Glutamatergic neuron (in vitro differentiated cells): ENCODE data around the gene GLIPR2. TPM values are rescaled to one million over a fixed set of nuclear protein-coding genes. Genes with fewer than 3 reads are reported as not detected.

ENCODE experiments used
- DNase-seq: peaks from one replicate; pipeline ENCODE4 v3.0.0; 2022
- H3K27ac Mint-ChIP-seq: one replicate; pipeline ENCODE4 v1.8.0; 2020; ENCODE audit warnings: mild to moderate bottlenecking, mixed read lengths, inconsistent platforms; ENCODE audit not compliant: unreplicated experiment
- H3K27me3 Mint-ChIP-seq: one replicate; pipeline ENCODE4 v1.8.0; 2020; ENCODE audit warnings: mild to moderate bottlenecking, moderate library complexity, mixed read lengths, inconsistent platforms; ENCODE audit not compliant: unreplicated experiment
- H3K36me3 Mint-ChIP-seq: one replicate; pipeline ENCODE4 v1.8.0; 2020; ENCODE audit warnings: mild to moderate bottlenecking, mixed read lengths, inconsistent platforms; ENCODE audit not compliant: unreplicated experiment
- H3K4me1 Mint-ChIP-seq: one replicate; pipeline ENCODE4 v1.8.0; 2020; ENCODE audit warnings: mild to moderate bottlenecking, low read depth, mixed read lengths, inconsistent platforms; ENCODE audit not compliant: unreplicated experiment
- H3K4me3 Mint-ChIP-seq: one replicate; pipeline ENCODE4 v1.8.0; 2020; ENCODE audit warnings: mild to moderate bottlenecking, mixed read lengths, inconsistent platforms; ENCODE audit not compliant: unreplicated experiment
- H3K9me3 Mint-ChIP-seq: one replicate; pipeline ENCODE4 v1.8.0; 2020; ENCODE audit warnings: mild to moderate bottlenecking, moderate library complexity, mixed read lengths, inconsistent platforms; ENCODE audit not compliant: unreplicated experiment
- total RNA-seq: library from RNA; stranded (reverse); fragmentation: NEBNext Ultra II Directional; extraction: Animal tissue kit (Norgen Biotek cat#: 25700); gene quantifications from one replicate; pipeline ENCODE4 v1.2.1, GENCODE V29; 2021; ENCODE audit not compliant: unreplicated experiment
- TF ChIP-seq, protein P1 (sequence below): fragments of 200-600 bp; sonication (generic); IDR thresholded peaks from one replicate; pipeline ENCODE4 v1.5.0; 2021; ENCODE audit not compliant: partially characterized antibody, unreplicated experiment

The GLIPR2 gene
- total RNA-seq, 1 donor from 2014 or later: 84.4 TPM

DNA sequence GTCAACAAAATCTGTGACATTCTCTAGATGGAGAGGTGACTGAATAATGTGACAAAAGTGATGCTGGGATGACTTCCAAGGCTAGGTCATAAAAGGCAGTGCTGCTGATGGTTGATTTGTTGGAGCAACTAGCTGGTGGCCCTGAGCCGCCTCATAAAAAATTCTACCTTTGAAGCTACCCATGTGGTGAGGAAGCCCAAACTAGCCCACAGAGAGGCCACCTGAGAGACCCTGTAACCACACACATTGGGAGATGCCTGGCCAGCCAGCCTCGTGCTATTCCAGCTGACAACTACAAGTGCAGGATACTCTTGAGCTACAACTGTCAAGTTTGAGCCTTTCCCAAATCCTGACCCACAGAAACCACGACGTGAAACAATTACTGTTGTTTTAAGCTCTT is 76.9 kb downstream of the GLIPR2 start:
- DNase-seq: no peak
- no peak overlapping the region for H3K27ac Mint-ChIP-seq
- H3K4me1 Mint-ChIP-seq: peaks cover 9% of the 10 kb centered on the region
- no peak overlapping the region for H3K4me3 Mint-ChIP-seq
- no peaks in the 10 kb centered on the region for H3K36me3 Mint-ChIP-seq
- H3K9me3 Mint-ChIP-seq: no peaks in the 10 kb centered on the region
- peaks cover 3% of the 10 kb centered on the region for H3K27me3 Mint-ChIP-seq
- TF ChIP-seq, protein P1, sequence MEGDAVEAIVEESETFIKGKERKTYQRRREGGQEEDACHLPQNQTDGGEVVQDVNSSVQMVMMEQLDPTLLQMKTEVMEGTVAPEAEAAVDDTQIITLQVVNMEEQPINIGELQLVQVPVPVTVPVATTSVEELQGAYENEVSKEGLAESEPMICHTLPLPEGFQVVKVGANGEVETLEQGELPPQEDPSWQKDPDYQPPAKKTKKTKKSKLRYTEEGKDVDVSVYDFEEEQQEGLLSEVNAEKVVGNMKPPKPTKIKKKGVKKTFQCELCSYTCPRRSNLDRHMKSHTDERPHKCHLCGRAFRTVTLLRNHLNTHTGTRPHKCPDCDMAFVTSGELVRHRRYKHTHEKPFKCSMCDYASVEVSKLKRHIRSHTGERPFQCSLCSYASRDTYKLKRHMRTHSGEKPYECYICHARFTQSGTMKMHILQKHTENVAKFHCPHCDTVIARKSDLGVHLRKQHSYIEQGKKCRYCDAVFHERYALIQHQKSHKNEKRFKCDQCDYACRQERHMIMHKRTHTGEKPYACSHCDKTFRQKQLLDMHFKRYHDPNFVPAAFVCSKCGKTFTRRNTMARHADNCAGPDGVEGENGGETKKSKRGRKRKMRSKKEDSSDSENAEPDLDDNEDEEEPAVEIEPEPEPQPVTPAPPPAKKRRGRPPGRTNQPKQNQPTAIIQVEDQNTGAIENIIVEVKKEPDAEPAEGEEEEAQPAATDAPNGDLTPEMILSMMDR: no peak

Other genes starting within 250 kb of the GLIPR2 start
- gene HRCT1, start 230.5 kb upstream of the GLIPR2 start, total RNA-seq: not detected
- gene SPAAR, start 227.2 kb upstream of the GLIPR2 start, total RNA-seq: not detected
- gene OR2S2, start 178.6 kb upstream of the GLIPR2 start, total RNA-seq: not detected
- 11.1 TPM for gene RECK, start 99.8 kb upstream of the GLIPR2 start, total RNA-seq
- gene CCIN, start 32.7 kb downstream of the GLIPR2 start, total RNA-seq: 0.22 TPM
- 164 TPM for gene CLTA, start 54.2 kb downstream of the GLIPR2 start, total RNA-seq
- gene GNE, start 121.7 kb downstream of the GLIPR2 start, total RNA-seq: 29.2 TPM